ENCODE measurements around the gene TSPAN9.

The TSPAN9 gene

DNA sequence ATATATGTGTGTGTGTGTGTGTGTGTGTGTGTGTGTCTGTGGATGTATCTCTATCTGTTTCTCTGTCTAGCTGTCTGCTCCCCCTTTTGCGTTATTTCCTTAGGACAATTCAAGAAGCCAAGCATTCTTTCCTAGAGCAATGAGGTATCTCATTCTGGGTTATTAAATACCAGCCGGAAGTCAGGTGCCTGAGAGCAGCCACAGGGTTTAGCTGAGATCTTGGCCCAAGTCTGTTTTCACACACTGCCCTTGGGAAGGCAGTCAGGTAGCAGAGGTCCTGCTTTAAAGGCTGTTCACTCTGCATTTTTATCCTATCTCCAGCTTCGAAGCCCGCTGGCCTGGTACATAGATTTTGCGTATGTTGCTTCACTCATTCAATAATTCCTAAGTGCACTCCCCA lies 76.8 kb downstream of the TSPAN9 start:
- ChIA-PET CTCF (interaction anchor here (1.0 to 1.9 kb wide), 3 partner anchors 9 to 19 kb away, joined by 3 to 8 read pairs (median 3); no protein-coding TSS in a partner anchor), POLR2A (no interaction called here)

DNA sequence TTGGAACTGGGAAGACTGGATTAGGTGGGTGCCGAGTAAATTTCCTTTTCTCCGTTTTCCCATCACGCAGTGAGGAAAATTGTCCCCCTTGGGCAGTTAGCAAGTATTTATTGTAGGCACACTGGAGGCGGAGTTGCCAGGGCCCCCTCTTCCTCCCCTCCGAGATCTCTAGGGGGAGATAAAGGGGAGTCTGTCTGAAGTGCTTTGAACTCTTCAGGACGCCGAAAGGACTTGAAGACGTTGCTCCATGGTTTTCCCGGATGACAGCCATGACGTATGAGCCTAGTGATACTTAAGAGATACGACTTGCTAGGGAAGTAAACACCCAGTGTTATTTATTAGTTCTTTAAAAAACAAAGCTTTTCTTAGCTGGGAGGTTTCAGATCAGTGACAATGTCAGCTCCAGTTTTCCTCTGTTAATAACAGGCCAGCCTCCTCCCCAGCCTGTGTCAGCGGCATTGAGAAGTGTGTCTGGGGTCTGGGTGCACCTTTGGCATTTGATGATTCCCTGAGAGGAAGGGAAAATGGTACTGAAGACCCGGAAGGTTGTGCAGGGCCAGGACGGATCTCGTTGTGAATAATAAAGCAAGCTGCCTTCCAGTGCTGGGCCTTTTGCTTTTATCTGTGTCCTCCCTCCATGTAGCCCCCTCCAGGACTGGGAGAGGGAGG lies 78.7 kb downstream of the TSPAN9 start:
- DNase-seq (ENCODE audit: extremely low spot score): no peak
- CTCF ChIA-PET: interaction anchor here (1.3 to 1.4 kb wide), 3 partner anchors 8 to 82 kb away, joined by 3 to 4 read pairs (median 3); no protein-coding TSS in a partner anchor
- POLR2A ChIA-PET: no interaction called here
- TF ChIP-seq, protein P1, sequence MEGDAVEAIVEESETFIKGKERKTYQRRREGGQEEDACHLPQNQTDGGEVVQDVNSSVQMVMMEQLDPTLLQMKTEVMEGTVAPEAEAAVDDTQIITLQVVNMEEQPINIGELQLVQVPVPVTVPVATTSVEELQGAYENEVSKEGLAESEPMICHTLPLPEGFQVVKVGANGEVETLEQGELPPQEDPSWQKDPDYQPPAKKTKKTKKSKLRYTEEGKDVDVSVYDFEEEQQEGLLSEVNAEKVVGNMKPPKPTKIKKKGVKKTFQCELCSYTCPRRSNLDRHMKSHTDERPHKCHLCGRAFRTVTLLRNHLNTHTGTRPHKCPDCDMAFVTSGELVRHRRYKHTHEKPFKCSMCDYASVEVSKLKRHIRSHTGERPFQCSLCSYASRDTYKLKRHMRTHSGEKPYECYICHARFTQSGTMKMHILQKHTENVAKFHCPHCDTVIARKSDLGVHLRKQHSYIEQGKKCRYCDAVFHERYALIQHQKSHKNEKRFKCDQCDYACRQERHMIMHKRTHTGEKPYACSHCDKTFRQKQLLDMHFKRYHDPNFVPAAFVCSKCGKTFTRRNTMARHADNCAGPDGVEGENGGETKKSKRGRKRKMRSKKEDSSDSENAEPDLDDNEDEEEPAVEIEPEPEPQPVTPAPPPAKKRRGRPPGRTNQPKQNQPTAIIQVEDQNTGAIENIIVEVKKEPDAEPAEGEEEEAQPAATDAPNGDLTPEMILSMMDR (IDR thresholded peaks at IDR 0.05; ENCODE audit: control extremely low read depth, extremely low read depth, low read depth, missing control alignments): no peak

More for the DNA sequence above, 76.8 kb downstream of the TSPAN9 start:
- TF ChIP-seq, protein P1 (IDR thresholded peaks at IDR 0.05; ENCODE audit: control extremely low read depth, extremely low read depth, low read depth, missing control alignments): no peak
- no peak for DNase-seq (ENCODE audit: extremely low spot score)

DNA sequence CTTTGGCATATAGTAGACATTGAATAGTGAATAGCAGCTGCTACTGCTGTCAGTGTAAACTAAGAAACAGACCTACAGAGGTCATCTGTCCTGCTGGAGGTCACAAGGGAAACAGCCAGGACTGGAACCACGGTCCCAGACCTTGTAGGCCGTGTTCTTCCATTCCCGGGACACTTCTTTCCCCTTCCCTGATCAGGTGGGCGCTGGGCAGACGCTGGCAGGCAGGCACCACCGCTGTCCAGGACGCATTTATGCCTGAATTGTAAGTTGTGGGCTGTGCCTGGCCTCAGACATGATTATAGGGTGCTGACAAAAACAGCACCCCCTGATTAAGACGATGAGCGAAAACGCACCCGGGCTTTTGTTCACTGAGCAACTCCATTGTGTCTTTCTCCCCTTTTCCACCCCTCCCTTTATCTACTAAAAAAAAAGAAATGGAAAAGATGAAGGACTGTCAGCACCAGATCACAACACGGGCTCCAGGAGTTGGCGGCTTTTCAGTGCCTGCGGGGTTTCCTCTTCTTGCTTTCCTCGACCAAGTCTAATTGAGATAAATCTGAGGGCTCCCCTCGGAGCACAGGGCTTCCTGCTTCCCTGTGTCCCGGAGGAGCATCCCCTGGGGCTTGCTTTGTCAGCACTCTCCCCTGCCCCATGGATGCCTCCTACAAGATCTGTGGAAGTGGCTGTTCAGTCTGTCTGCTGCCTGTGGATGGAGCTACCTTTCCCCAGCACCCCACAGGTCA lies 80.6 kb downstream of the TSPAN9 start:
- POLR2A ChIA-PET: no interaction called here
- DNase-seq (ENCODE audit: extremely low spot score): no peak
- CTCF ChIA-PET: interaction anchor here (1.0 to 1.4 kb wide), 3 partner anchors 10 to 23 kb away, joined by 3 to 4 read pairs (median 3); no protein-coding TSS in a partner anchor
- TF ChIP-seq, protein P1 (IDR thresholded peaks at IDR 0.05; ENCODE audit: control extremely low read depth, extremely low read depth, low read depth, missing control alignments): no peak

DNA sequence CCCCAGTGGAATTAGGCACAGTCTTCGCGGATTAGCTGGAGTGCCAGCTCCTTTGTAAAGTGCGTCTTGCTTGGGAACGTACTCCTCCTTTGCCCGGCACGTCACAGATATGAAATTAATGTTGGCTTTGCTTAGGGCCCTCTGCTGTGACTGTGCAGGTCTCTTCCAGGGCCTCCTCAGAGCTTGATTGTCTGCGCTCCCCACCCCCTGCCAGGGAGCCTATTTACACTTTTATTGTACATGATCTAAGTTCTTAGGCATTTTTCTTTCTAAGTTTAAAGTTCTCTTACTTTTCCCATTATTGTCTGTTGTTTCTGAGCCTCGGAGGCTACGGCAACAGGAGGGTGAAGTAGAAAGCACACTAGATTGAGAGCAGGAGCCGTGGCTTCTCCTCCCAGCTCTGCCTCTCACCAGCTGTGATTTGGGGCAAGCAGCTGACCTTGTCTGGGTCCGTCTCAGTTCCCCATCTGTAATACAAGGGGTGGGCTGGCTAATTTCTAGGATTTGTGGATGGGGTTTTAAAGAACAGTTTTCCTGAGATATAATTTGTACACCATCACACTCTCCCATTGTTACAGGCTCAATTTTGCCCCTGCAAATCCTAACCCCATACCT lies 81.8 kb downstream of the TSPAN9 start:
- no peak for DNase-seq (ENCODE audit: extremely low spot score)
- ChIA-PET CTCF (interaction anchor here (1.0 to 1.4 kb wide), 3 partner anchors 9 to 44 kb away, joined by 3 to 4 read pairs (median 3); no protein-coding TSS in a partner anchor), POLR2A (no interaction called here)
- TF ChIP-seq, protein P1 (IDR thresholded peaks at IDR 0.05; ENCODE audit: control extremely low read depth, extremely low read depth, low read depth, missing control alignments): no peak

DNA sequence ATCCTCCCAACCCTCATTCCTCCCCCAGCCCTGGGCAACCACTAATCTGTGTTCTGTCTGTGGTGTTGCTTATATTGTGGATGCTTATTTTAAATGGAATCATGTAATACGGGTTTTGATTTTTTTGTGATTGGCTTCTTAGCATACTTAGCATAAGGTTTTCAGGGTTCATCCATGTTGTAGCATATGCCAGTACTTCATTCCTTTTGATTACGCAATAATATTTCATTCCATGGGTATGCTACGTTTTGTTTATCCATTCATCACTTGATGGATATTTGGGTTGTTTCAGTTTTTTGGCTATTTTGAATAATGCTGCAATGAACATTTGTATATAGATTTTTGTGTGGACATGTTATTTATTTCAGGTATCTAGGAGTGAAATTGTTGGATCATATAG lies 82.9 kb downstream of the TSPAN9 start:
- CTCF ChIA-PET: no interaction called here

DNA sequence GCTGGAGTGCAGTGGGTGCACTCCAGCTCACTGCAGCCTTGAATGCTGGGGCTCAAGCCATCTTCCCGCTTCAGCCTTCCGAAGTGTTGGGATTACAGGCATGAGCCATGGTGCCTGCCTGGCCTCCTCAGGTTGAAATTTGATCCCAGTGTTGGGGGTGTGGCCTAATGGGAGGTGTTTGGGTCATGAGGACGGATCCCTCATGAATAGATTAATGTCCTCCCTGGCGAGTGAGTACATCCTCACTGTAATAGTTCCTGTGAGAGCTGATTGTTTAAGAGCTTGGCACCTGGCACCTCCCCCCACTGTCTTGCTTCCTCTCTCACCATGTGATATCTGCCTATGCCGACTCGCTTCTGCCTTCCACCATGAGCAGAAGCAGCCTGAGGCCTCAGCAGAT lies 84.7 kb downstream of the TSPAN9 start:
- ChIA-PET POLR2A (no interaction called here), CTCF (interaction anchor here (1.1 to 1.5 kb wide), 2 partner anchors 27 to 41 kb away, joined by 3 read pairs; no protein-coding TSS in a partner anchor)
- TF ChIP-seq, protein P1 (IDR thresholded peaks at IDR 0.05; ENCODE audit: control extremely low read depth, extremely low read depth, low read depth, missing control alignments): no peak
- no peak for DNase-seq (ENCODE audit: extremely low spot score)

More for the DNA sequence above, 82.9 kb downstream of the TSPAN9 start:
- POLR2A ChIA-PET: no interaction called here
- TF ChIP-seq, protein P1 (IDR thresholded peaks at IDR 0.05; ENCODE audit: control extremely low read depth, extremely low read depth, low read depth, missing control alignments): no peak
- DNase-seq (ENCODE audit: extremely low spot score): no peak
